HCT116 (cell line): ENCODE results near the gene SLC22A23. TPM values are rescaled to one million over a fixed set of nuclear protein-coding genes. Genes with fewer than 3 reads are reported as not detected.

Source experiments
- ATAC-seq: fragments of 200-7000 bp; cut with Tn5 transposase; 2 replicates; pipeline ENCODE4 v1.9.1; 2020; ENCODE audit warnings: mild to moderate bottlenecking, moderate library complexity
- BruUV-seq: library from RNA; stranded (reverse); fragments of 400-500 nt; replicated peaks from 2 replicates; lab custom pipeline; 2021; lab: Mats Ljungman, UMichigan
- CTCF ChIA-PET: fragments of 300-600 bp; sonication (Branson Sonifier 250); formaldehyde crosslinking; loops from one replicate; lab custom pipeline; 2021; ENCODE audit warnings: antibody characterized with exemption; lab: Charles Lee
- POLR2A ChIA-PET: fragments of 300-600, 350-600 bp; sonication (Branson Sonifier 250); formaldehyde crosslinking; loops from one replicate; lab custom pipeline; 2021; ENCODE audit warnings: antibody characterized with exemption; lab: Charles Lee
- RAD21 ChIA-PET, 2 experiments: fragments of 300-600 bp; sonication (Branson Sonifier 250); formaldehyde crosslinking; loops; one replicate each; lab custom pipeline; 2023; ENCODE audit warnings: low total read pairs in 2 of 2; ENCODE audit not compliant: uncharacterized antibody in 2 of 2, unreplicated experiment in 2 of 2, low non-redundant PET in 1 of 2; lab: Charles Lee
- DNase-seq: peaks from one replicate; pipeline ENCODE4 v3.0.0-alpha.2; 2010; ENCODE audit warnings: low read depth, low spot score
- H2AFZ ChIP-seq: fragments of 200-600 bp; shearing (Covaris generic), sonication (generic); 2 replicates; pipeline ENCODE4 v1.6.1; 2017; ENCODE audit warnings: low read depth, mixed run types, mixed read lengths, antibody characterized with exemption, low read length; ENCODE audit not compliant: poor library complexity, severe bottlenecking
- H3K27ac ChIP-seq: 2 replicates; pipeline ENCODE4 v1.5.1; 2012; ENCODE audit warnings: low read depth, low read length
- H3K27me3 ChIP-seq: fragments of 200-600 bp; sonication (generic); 2 replicates; pipeline ENCODE4 v1.6.1; 2016; ENCODE audit warnings: mixed run types, low read length, mixed read lengths; ENCODE audit not compliant: insufficient read depth
- H3K36me3 ChIP-seq, 2 experiments: fragments of 200-500 bp in 1 of 2; fragments of 200-600 bp in 1 of 2; sonication (Bioruptor generic) in 1 of 2; sonication (generic) in 1 of 2; 2 replicates each; pipeline versions ENCODE4 v1.5.1 to v1.6.1; 2014 to 2016; ENCODE audit warnings: low read length in 2 of 2, inconsistent platforms in 1 of 2, mixed read lengths in 1 of 2, mixed run types in 1 of 2; ENCODE audit not compliant: insufficient read depth in 2 of 2, control insufficient read depth in 1 of 2
- H3K4me1 ChIP-seq, 2 experiments: fragments of 200-600 bp in 1 of 2; sonication (generic) in 1 of 2; 2 replicates each; pipeline versions ENCODE4 v1.5.1 to v1.6.1; 2012 to 2017; ENCODE audit warnings: low read length in 2 of 2, inconsistent platforms in 1 of 2, mild to moderate bottlenecking in 1 of 2, mixed read lengths in 1 of 2, mixed run types in 1 of 2, moderate library complexity in 1 of 2; ENCODE audit not compliant: insufficient read depth in 2 of 2, control insufficient read depth in 1 of 2
- H3K4me2 ChIP-seq: fragments of 200-600 bp; sonication (generic); 2 replicates; pipeline ENCODE4 v1.6.1; 2017; ENCODE audit warnings: mixed run types, low read length, mixed read lengths
- H3K4me3 ChIP-seq, 2 experiments: fragments of 200-600 bp in 1 of 2; sonication (generic) in 1 of 2; replicated peaks in 1 of 2; 2 replicates each; pipeline ENCODE4 v1.5.1; 2011 to 2016; ENCODE audit warnings: low read length in 2 of 2, control low read depth in 1 of 2, low read depth in 1 of 2, mild to moderate bottlenecking in 1 of 2, mixed read lengths in 1 of 2, mixed run types in 1 of 2
- H3K79me2 ChIP-seq: fragments of 200-600 bp; sonication (generic); 2 replicates; pipeline ENCODE4 v1.6.1; 2017; ENCODE audit warnings: mild to moderate bottlenecking, mixed run types, low read length, moderate library complexity, mixed read lengths; ENCODE audit not compliant: insufficient read depth
- H3K9ac ChIP-seq: fragments of 200-600 bp; sonication (generic); 2 replicates; pipeline ENCODE4 v1.6.1; 2016; ENCODE audit warnings: low read length, mixed read lengths
- H3K9me2 ChIP-seq: fragments of 200-600 bp; sonication (generic), shearing (Covaris generic); 2 replicates; pipeline ENCODE4 v1.6.1; 2017; ENCODE audit warnings: mixed run types, mild to moderate bottlenecking, moderate library complexity; ENCODE audit not compliant: insufficient read depth
- H3K9me3 ChIP-seq, 2 experiments: fragments of 200-500 bp in 1 of 2; fragments of 200-600 bp in 1 of 2; sonication (Bioruptor generic) in 1 of 2; sonication (generic) in 1 of 2; 2 replicates each; pipeline ENCODE4 v1.6.1; 2014 to 2017; ENCODE audit warnings: low read length in 2 of 2, mixed read lengths in 2 of 2, inconsistent platforms in 1 of 2, low read depth in 1 of 2, mild to moderate bottlenecking in 1 of 2, mixed run types in 1 of 2, moderate library complexity in 1 of 2; ENCODE audit not compliant: control insufficient read depth in 1 of 2, insufficient read depth in 1 of 2
- H4K20me1 ChIP-seq: fragments of 200-600 bp; sonication (generic), shearing (Covaris generic); 2 replicates; pipeline ENCODE4 v1.6.1; 2017; ENCODE audit warnings: mixed run types, mild to moderate bottlenecking, moderate library complexity; ENCODE audit not compliant: insufficient read depth
- ATF3 ChIP-seq: IDR thresholded peaks from 2 replicates; pipeline ENCODE4 v1.6.1; 2012
- CBX3 ChIP-seq: IDR thresholded peaks from 2 replicates; pipeline ENCODE4 v1.6.1; 2012; ENCODE audit warnings: low read depth
- CEBPB ChIP-seq: IDR thresholded peaks from 2 replicates; pipeline ENCODE4 v1.6.1; 2012; ENCODE audit warnings: low read depth
- CTCF ChIP-seq, 3 experiments: fragments of 200-600 bp in 1 of 3; sonication (generic) in 1 of 3; IDR thresholded peaks in 2 of 3; conservative IDR thresholded peaks in 1 of 3; 2 replicates each; pipeline ENCODE4 v1.5.1; 2012 to 2017; ENCODE audit warnings: low read depth in 2 of 3, low read length in 2 of 3, antibody characterized with exemption in 1 of 3, borderline replicate concordance in 1 of 3, control low read depth in 1 of 3, mild to moderate bottlenecking in 1 of 3, mixed read lengths in 1 of 3, mixed run types in 1 of 3, moderate library complexity in 1 of 3; ENCODE audit not compliant: insufficient read depth in 1 of 3
- EGR1 ChIP-seq: IDR thresholded peaks from 2 replicates; pipeline ENCODE4 v1.6.1; 2012; ENCODE audit warnings: low read depth
- ELF1 ChIP-seq: IDR thresholded peaks from 2 replicates; pipeline ENCODE4 v1.6.1; 2012; ENCODE audit warnings: low read depth, borderline replicate concordance
- EZH2 ChIP-seq: fragments of 200-600 bp; sonication (generic); IDR thresholded peaks from 2 replicates; pipeline ENCODE4 v1.6.1; 2017; ENCODE audit warnings: antibody characterized with exemption, mixed run types
- EZH2phosphoT487 ChIP-seq: fragments of 200-600 bp; IDR thresholded peaks from 2 replicates; pipeline ENCODE4 v1.6.1; 2018; ENCODE audit warnings: antibody characterized with exemption, borderline replicate concordance
- MAX ChIP-seq: IDR thresholded peaks from 2 replicates; pipeline ENCODE4 v1.6.1; 2012
- POLR2A ChIP-seq: IDR thresholded peaks from 2 replicates; pipeline ENCODE4 v1.7.0; 2011; ENCODE audit warnings: borderline replicate concordance; ENCODE audit not compliant: insufficient read depth, insufficient read length; ENCODE audit errors: extremely low read depth
- POLR2AphosphoS5 ChIP-seq: IDR thresholded peaks from 2 replicates; pipeline ENCODE4 v1.6.1; 2011; ENCODE audit warnings: mild to moderate bottlenecking, low read depth, low read length, moderate library complexity
- REST ChIP-seq: IDR thresholded peaks from 2 replicates; pipeline ENCODE4 v1.6.1; 2012; ENCODE audit warnings: low read depth
- SIN3A ChIP-seq: IDR thresholded peaks from 2 replicates; pipeline ENCODE4 v1.6.1; 2012; ENCODE audit warnings: low read depth
- SP1 ChIP-seq: IDR thresholded peaks from 2 replicates; pipeline ENCODE4 v1.6.1; 2012; ENCODE audit warnings: low read depth
- SRF ChIP-seq: IDR thresholded peaks from 2 replicates; pipeline ENCODE4 v1.6.1; 2012; ENCODE audit warnings: low read depth
- TCF7L2 ChIP-seq: IDR thresholded peaks from 2 replicates; pipeline ENCODE4 v1.7.0; 2011; ENCODE audit warnings: borderline replicate concordance, inconsistent platforms; ENCODE audit not compliant: insufficient read depth, insufficient read length; ENCODE audit errors: extremely low read depth
- YY1 ChIP-seq: IDR thresholded peaks from 2 replicates; pipeline ENCODE4 v1.6.1; 2011; ENCODE audit warnings: low read length, low read depth, moderate library complexity, mild to moderate bottlenecking; ENCODE audit not compliant: insufficient replicate concordance; ENCODE audit errors: extremely low read depth
- ZBTB33 ChIP-seq: IDR thresholded peaks from 2 replicates; pipeline ENCODE4 v1.6.1; 2011; ENCODE audit warnings: mild to moderate bottlenecking, low read length, moderate library complexity; ENCODE audit not compliant: insufficient replicate concordance; ENCODE audit errors: extremely low read depth
- ZFX ChIP-seq: fragments of 450-650 bp; IDR thresholded peaks from 2 replicates; pipeline ENCODE4 v1.6.1; 2017
- ZNF274 ChIP-seq: fragments of 200-500 bp; sonication (Bioruptor generic); IDR thresholded peaks from 2 replicates; pipeline ENCODE4 v1.6.1; 2014; ENCODE audit warnings: mild to moderate bottlenecking, low read depth, low read length, inconsistent platforms
- intact Hi-C: fragments of 100-400 bp; cut with micrococcal nuclease; formaldehyde crosslinking; loops from 2 replicates; pipeline ENCODE4 v1.10.0; 2022
- total RNA-seq: library from RNA; stranded (reverse); gene quantifications from one replicate; pipeline ENCODE4 v1.2.1, GENCODE V29; 2021; ENCODE audit not compliant: unreplicated experiment

SLC22A23 gene
- total RNA-seq, 1 experiment from 2014 or later, result 11.5 TPM

- Histone ChIP-seq H3K27me3 (no peaks in the 10 kb centered on the region), H4K20me1 (no peaks in the 10 kb centered on the region), H3K9me3 (no peaks in the 10 kb centered on the region), H3K4me2 (no peak overlapping the region), H2AFZ (no peak overlapping the region), H3K9ac (no peak overlapping the region), H3K36me3 (no peaks in the 10 kb centered on the region), H3K4me3 (no peak overlapping the region), H3K9me2 (no peaks in the 10 kb centered on the region), H3K4me1 (peaks cover 2 to 5% of the 10 kb centered on the region in 2 experiments; a peak in 2 of 4 replicates), H3K27ac (no peak overlapping the region), H3K79me2 (no peaks in the 10 kb centered on the region)
- BruUV-seq, result no TSS peak
- ATAC-seq, result no peak
- RAD21 ChIA-PET, result no interaction called here
- POLR2A ChIA-PET, result no interaction called here
- CTCF ChIA-PET, result no interaction called here
- intact Hi-C loops, result no loop called here
- no peak for TF ChIP-seq TCF7L2
- no peak for TF ChIP-seq ELF1
- no peak for TF ChIP-seq EZH2
- TF ChIP-seq POLR2A, result no peak
- no peak for TF ChIP-seq CEBPB
- no peak for TF ChIP-seq ZFX
- TF ChIP-seq MAX, result no peak
- TF ChIP-seq EGR1, result no peak
- no peak for TF ChIP-seq SIN3A
- TF ChIP-seq SRF, result no peak
- TF ChIP-seq CTCF (IDR thresholded peaks at IDR 0.05 in 2 of 3, conservative IDR thresholded peaks at IDR 0.05 in 1 of 3; ENCODE audit: borderline replicate concordance in 1 of 3, insufficient read depth in 1 of 3, low read depth in 2 of 3, low read length in 2 of 3), result no peak
- TF ChIP-seq YY1, result no peak
- TF ChIP-seq ATF3, result no peak
- no peak for TF ChIP-seq ZNF274
- TF ChIP-seq REST, result no peak
- TF ChIP-seq POLR2AphosphoS5, result no peak
- TF ChIP-seq SP1, result no peak
- TF ChIP-seq CBX3, result no peak
- TF ChIP-seq EZH2phosphoT487, result no peak
- no peak for TF ChIP-seq ZBTB33
- no peak for DNase-seq
Measured at GRCh38 chr6:3398165-3398562, 58.7 kb downstream of the SLC22A23 start.
